Stimulated activated CD4-positive, alpha-beta T cell treated with anti-CD3 and anti-CD28 coated beads, Interleukin-4, amount 100 ng/mL, for 1 hour (primary cell): Measurements from ENCODE around the gene S100Z.

Experiments
- DNase-seq: peaks from one replicate; pipeline ENCODE4 v3.0.0-alpha.2; 2020

The S100Z gene

GRCh38 chr5:76953551-76954382, 104.0 kb downstream of the S100Z start:
- DNase-seq = no peak

- no peak for DNase-seq
Observed at GRCh38 chr5:76954383-76954763, 104.6 kb downstream of the S100Z start.

- no peak for DNase-seq
Observed at GRCh38 chr5:76956033-76956432, 106.2 kb downstream of the S100Z start.

GRCh38 chr5:76958991-76959767, 109.4 kb downstream of the S100Z start:
- no peak for DNase-seq

GRCh38 chr5:76960004-76960625, 110.3 kb downstream of the S100Z start:
- no peak for DNase-seq

GRCh38 chr5:76964060-76964459, 114.2 kb downstream of the S100Z start:
- DNase-seq = no peak
